ENCODE measurements around the gene MAD1L1. TPM values are rescaled to one million over a fixed set of nuclear protein-coding genes. Genes with fewer than 3 reads are reported as not detected.

Gene MAD1L1
- total RNA-seq, 1 donor from 2014 or later: 57.4 TPM

GRCh38 chr7:2084781-2085505 lies 147.8 kb downstream of the MAD1L1 start:
- H3K36me3 ChIP-seq (ENCODE audit: control insufficient read depth, insufficient read depth, low read length): no peaks in the 10 kb centered on the region
- DNase-seq (ENCODE audit: low read depth) (no peak), FAIRE-seq (peak; percentile 47)
- H3K4me3 ChIP-seq (ENCODE audit: low read depth, low read length): no peak overlapping the region
- H3K27me3 ChIP-seq (ENCODE audit: control insufficient read depth, insufficient read depth, low read length): no peaks in the 10 kb centered on the region
- TF ChIP-seq, protein P1, sequence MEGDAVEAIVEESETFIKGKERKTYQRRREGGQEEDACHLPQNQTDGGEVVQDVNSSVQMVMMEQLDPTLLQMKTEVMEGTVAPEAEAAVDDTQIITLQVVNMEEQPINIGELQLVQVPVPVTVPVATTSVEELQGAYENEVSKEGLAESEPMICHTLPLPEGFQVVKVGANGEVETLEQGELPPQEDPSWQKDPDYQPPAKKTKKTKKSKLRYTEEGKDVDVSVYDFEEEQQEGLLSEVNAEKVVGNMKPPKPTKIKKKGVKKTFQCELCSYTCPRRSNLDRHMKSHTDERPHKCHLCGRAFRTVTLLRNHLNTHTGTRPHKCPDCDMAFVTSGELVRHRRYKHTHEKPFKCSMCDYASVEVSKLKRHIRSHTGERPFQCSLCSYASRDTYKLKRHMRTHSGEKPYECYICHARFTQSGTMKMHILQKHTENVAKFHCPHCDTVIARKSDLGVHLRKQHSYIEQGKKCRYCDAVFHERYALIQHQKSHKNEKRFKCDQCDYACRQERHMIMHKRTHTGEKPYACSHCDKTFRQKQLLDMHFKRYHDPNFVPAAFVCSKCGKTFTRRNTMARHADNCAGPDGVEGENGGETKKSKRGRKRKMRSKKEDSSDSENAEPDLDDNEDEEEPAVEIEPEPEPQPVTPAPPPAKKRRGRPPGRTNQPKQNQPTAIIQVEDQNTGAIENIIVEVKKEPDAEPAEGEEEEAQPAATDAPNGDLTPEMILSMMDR (IDR thresholded peaks at IDR 0.05; ENCODE audit: insufficient read depth, low read length, severe bottlenecking): no peak

GRCh38 chr7:2084331-2084730 lies 148.4 kb downstream of the MAD1L1 start:
- H3K27me3 ChIP-seq (ENCODE audit: control insufficient read depth, insufficient read depth, low read length): no peaks in the 10 kb centered on the region
- no peaks in the 10 kb centered on the region for H3K36me3 ChIP-seq (ENCODE audit: control insufficient read depth, insufficient read depth, low read length)
- no peak for FAIRE-seq
- H3K4me3 ChIP-seq (ENCODE audit: low read depth, low read length): no peak overlapping the region
- DNase-seq (ENCODE audit: low read depth): no peak
- TF ChIP-seq, protein P1 (IDR thresholded peaks at IDR 0.05; ENCODE audit: insufficient read depth, low read length, severe bottlenecking): no peak

- Histone ChIP-seq H3K27me3 (ENCODE audit: control insufficient read depth, insufficient read depth, low read length) (no peaks in the 10 kb centered on the region), H3K36me3 (ENCODE audit: control insufficient read depth, insufficient read depth, low read length) (no peaks in the 10 kb centered on the region), H3K4me3 (ENCODE audit: low read depth, low read length) (no peak overlapping the region)
- FAIRE-seq: no peak
- no peak for DNase-seq (ENCODE audit: low read depth)
- TF ChIP-seq, protein P1 (IDR thresholded peaks at IDR 0.05; ENCODE audit: insufficient read depth, low read length, severe bottlenecking): no peak
Observed at GRCh38 chr7:2083362-2083761, 149.4 kb downstream of the MAD1L1 start.

DNA sequence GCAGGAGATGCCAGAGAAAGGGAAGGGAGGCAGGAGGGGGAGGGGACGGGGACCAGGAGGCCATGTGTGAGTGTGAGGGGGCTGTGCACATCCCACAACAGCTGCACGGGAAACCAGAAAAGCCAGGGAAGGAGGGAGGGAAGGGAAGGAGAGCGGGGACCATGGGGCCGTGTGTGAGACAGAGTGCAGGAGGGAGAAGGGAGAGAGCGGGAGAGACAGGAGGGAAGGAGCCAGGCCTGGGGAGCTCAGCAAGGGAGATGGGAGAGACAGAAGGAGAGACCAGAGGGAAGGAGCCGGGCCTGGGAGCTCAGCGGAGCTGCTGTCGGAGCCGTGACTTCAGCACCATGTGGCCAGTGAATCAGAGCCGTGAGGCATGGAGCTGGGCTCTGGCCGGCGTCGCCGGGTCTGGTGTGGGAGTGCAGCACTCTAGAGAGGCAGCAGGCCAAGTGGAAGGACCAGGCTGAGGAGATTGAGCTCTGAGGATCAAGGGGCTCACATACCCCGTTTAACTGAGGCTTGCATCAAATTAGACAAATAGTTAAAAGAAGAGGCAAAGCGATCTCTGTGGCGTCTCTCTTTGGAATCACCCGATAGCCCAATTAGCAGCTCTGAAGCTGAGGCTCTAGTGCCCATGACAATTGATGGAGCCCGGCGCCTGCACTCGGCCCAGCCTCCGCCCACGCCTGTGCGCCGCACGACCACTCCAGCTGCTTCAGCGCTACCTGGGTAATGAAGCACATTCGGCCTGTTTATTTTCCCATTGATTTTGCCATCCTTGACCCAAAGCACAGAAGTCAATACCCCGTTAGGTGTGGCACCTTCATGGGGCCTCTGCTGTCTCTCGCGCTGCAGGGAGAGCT lies 150.4 kb downstream of the MAD1L1 start:
- DNase-seq (ENCODE audit: low read depth) (no peak), FAIRE-seq (no peak)
- TF ChIP-seq, protein P1 (IDR thresholded peaks at IDR 0.05; ENCODE audit: insufficient read depth, low read length, severe bottlenecking): no peak

DNA sequence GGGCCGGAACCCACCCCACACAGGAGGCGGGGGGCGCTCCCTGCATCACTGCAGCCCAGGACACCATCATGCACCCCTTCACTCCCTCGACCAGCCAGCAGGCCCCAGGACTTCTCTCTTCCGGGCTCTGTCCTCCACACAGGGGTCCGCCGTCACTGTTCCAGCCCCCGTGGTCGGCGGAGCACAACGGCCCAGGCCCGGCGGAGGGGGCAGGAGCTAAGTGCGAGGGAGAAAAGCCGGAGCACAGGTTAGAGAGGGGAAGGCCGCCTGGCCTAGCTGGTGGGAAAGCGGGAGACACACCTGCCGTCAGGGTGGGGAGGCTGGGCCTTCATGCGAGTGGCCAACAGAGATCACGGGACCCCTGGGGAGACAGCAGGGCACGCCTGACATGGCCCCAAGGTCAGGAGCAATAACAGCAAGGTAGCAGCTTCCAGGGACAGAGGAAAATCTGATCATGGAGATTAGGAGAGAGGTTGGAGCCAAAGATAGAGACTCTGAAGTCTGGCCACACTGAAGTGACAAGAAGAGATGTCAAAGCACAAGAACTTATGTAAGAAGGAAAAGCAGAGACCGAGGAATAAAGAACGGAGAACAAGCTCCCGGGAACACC lies 151.1 kb downstream of the MAD1L1 start:
- Histone ChIP-seq H3K27me3 (ENCODE audit: control insufficient read depth, insufficient read depth, low read length) (no peaks in the 10 kb centered on the region), H3K4me3 (ENCODE audit: low read depth, low read length) (no peak overlapping the region), H3K36me3 (ENCODE audit: control insufficient read depth, insufficient read depth, low read length) (peaks cover 1% of the 10 kb centered on the region)
- no peak for FAIRE-seq
- DNase-seq (ENCODE audit: low read depth): no peak
- TF ChIP-seq, protein P1 (IDR thresholded peaks at IDR 0.05; ENCODE audit: insufficient read depth, low read length, severe bottlenecking): no peak

More for the DNA sequence above, 150.4 kb downstream of the MAD1L1 start:
- Histone ChIP-seq H3K36me3 (ENCODE audit: control insufficient read depth, insufficient read depth, low read length) (no peaks in the 10 kb centered on the region), H3K27me3 (ENCODE audit: control insufficient read depth, insufficient read depth, low read length) (no peaks in the 10 kb centered on the region), H3K4me3 (ENCODE audit: low read depth, low read length) (no peak overlapping the region)

Measured in bronchial epithelial cell (primary cell).